Breast epithelium (tissue), 4 donors: ENCODE measurements around the gene FN3KRP. TPM values are rescaled to one million over a fixed set of nuclear protein-coding genes. Genes with fewer than 3 reads are reported as not detected.
A peak's percentile ranks its signal among the peaks of the same experiment; 100 is the strongest.

Source experiments
- DNase-seq, 2 donors: peaks; one replicate each; pipeline ENCODE4 v3.0.0-alpha.2; 2019; ENCODE audit warnings: low spot score in 2 of 2
- H3K27ac ChIP-seq, 2 donors: fragments of 200-600 bp; sonication (generic) in 1 of 2; one replicate each; pipeline ENCODE4 v1.5.1; 2016 to 2019; ENCODE audit warnings: mild to moderate bottlenecking in 1 of 2
- H3K27me3 ChIP-seq, 2 donors: fragments of 200-600 bp; sonication (generic) in 1 of 2; one replicate each; pipeline versions ENCODE4 v1.5.1 to v1.6.0; 2017 to 2019; ENCODE audit warnings: control low read depth in 1 of 2, mild to moderate bottlenecking in 1 of 2
- H3K36me3 ChIP-seq: fragments of 200-600 bp; one replicate; pipeline ENCODE4 v1.5.1; 2019
- H3K4me1 ChIP-seq, 2 donors: fragments of 200-600 bp; sonication (generic); one replicate each; pipeline ENCODE4 v1.5.1; 2016 to 2019; ENCODE audit warnings: control low read depth in 1 of 2
- H3K4me3 ChIP-seq, 3 donors: fragments of 200-600 bp; sonication (generic); 1 replicate in 2 of 3; 2 replicates in 1 of 3; pipeline ENCODE4 v1.5.1; 2016 to 2019; ENCODE audit warnings: mild to moderate bottlenecking in 3 of 3, moderate library complexity in 2 of 3
- H3K9me3 ChIP-seq, 2 donors: fragments of 200-600 bp; sonication (generic) in 1 of 2; one replicate each; pipeline ENCODE4 v1.5.1; 2016 to 2019; ENCODE audit warnings: control low read depth in 1 of 2
- CTCF ChIP-seq, 3 donors: fragments of 450-650 bp; IDR thresholded peaks; one replicate each; pipeline ENCODE4 v1.5.1; 2016 to 2017; ENCODE audit warnings: antibody characterized with exemption in 3 of 3, mild to moderate bottlenecking in 3 of 3, moderate library complexity in 3 of 3
- POLR2A ChIP-seq: fragments of 450-650 bp; IDR thresholded peaks from one replicate; pipeline ENCODE4 v1.6.1; 2016; ENCODE audit warnings: antibody characterized with exemption, mild to moderate bottlenecking, moderate library complexity
- POLR2AphosphoS5 ChIP-seq, 3 donors: sonication (generic); formaldehyde crosslinking; IDR thresholded peaks; one replicate each; pipeline ENCODE4 v1.6.1; 2017; ENCODE audit warnings: antibody characterized with exemption in 3 of 3
- intact Hi-C: fragments of 100-400 bp; cut with DNase I; formaldehyde crosslinking; loops from one replicate; pipeline ENCODE4 v1.15.1; 2023; ENCODE audit warnings: low total_unique reads
- total RNA-seq, 3 donors: library from RNA; depleted of rRNA; stranded (reverse); fragments of >200 nt; gene quantifications; one replicate each; pipeline ENCODE4 v1.1.0, GENCODE V29; 2016

Gene FN3KRP
- total RNA-seq, 3 donors from 2014 or later, result 10.4 to 22.1 (median 18.0) TPM

DNA sequence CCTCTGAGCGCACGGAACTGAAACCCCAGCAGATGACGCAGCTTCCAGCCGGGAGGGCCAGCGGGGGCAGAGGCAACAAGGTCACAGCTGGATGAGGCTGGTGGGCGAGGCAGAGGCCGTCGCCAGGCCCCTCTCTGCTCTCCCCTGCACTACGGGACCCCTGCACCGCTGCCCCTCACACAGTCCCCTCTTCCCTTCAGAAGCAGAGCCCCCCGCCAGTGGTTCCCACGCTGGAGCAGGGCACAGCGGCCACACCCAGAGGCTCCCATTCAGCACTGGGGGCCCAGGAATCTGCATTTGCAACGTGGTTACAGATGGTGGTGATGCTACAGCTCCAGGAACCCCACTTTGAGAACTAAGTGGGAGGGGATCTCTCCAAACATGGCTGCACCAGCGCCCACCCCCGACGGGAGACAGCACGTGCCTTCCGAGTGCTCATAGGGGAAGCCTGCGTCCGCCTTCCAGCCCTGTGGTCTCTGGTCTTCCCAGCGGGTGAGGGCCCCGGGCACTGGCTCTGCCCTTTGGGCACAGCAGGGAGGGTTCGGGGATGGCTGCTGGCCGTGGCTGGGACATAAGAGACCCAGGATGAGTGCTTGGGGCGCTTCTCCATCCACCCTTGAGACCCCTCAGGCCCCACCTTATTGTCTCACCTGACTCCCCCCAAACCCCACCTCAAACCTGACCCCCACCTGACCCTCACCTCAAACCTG, 13.3 kb upstream of the FN3KRP start:
- Histone ChIP-seq H3K27me3 (no peaks in the 10 kb centered on the region), H3K4me1 (no peaks in the 10 kb centered on the region), H3K36me3 (no peaks in the 10 kb centered on the region), H3K4me3 (peak overlapping the region in 2 of 3 donors; percentile 12 to 31), H3K9me3 (no peaks in the 10 kb centered on the region), H3K27ac (no peak overlapping the region)
- intact Hi-C loops, result no loop called here
- no peak for DNase-seq
- TF ChIP-seq POLR2A (no peak), CTCF (IDR thresholded peaks at IDR 0.05) (no peak), POLR2AphosphoS5 (IDR thresholded peaks at IDR 0.05) (no peak)

DNA sequence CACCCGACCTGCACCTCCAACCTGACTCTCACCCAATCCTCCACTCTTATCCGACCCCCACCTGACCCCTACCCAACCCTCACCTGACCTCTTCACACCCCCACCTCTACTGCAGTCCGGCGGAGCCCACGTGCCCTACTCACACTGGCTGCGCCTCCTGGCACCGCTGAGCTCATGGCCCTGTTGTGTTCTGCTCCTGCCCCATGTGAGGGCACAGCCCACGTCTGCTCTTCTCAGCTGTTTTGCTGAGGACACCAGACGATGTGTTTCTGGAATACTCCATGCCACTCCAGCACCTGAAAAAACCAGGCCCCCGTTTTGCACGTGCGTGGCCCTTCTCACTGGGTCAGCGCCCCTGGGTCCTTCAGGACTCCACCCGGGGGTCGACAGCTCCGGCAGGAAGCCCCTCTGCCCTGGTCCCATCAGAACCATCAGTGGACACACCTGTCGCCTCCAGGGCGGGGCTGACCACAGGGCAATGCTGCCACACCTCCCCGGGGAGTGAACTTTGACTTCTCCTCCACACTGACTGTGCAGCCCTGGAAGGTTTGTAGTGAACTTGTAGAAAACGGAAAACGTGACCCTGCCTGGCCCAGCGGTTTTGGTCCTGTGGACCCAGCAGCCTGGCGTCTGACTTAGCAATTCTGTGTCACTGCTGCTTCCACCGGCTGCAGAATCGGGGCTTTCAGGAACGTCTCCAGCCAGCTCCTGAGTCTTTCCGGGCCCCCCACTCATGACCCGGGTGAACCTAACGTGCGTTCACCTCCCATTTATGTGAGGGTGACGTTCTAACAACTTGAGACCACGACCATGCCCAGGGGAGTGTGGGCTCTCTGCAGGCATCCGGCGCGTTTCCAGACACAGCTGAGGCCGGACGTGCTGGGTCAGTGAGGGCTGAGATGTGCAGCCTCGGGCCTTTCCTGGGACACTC, 12.3 kb upstream of the FN3KRP start:
- no peak for DNase-seq
- TF ChIP-seq POLR2A (no peak), POLR2AphosphoS5 (IDR thresholded peaks at IDR 0.05) (no peak), CTCF (IDR thresholded peaks at IDR 0.05) (no peak)
- H3K27me3 ChIP-seq, result no peaks in the 10 kb centered on the region
- intact Hi-C loops, result no loop called here
- H3K27ac ChIP-seq, result no peak overlapping the region
- no peak overlapping the region for H3K4me3 ChIP-seq
- no peaks in the 10 kb centered on the region for H3K36me3 ChIP-seq
- H3K4me1 ChIP-seq, result no peaks in the 10 kb centered on the region
- no peaks in the 10 kb centered on the region for H3K9me3 ChIP-seq

DNA sequence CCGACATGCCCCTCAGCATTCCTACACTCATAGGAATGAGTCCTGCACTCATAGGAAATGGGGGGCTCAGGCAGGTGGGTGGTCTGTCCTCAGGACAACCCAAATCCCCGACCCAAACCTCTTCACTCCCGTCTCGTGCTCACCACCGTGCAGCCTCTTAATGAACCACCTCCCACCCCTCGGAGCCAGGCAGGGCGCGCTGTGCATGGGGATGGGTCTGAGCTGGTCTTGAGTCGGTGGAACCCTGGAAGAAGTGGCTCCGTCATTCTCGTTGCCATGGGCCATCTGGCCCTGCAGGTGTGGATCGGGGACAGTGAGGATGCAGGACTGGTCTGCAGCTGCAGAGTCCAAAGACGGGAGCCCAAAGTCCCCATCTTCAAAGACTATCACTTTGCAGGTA, 11.6 kb upstream of the FN3KRP start:
- intact Hi-C loops, result no loop called here
- H3K4me1 ChIP-seq, result no peaks in the 10 kb centered on the region
- no peak overlapping the region for H3K4me3 ChIP-seq
- TF ChIP-seq CTCF (IDR thresholded peaks at IDR 0.05) (no peak), POLR2AphosphoS5 (IDR thresholded peaks at IDR 0.05) (no peak), POLR2A (no peak)
- no peaks in the 10 kb centered on the region for H3K27me3 ChIP-seq
- H3K27ac ChIP-seq, result no peak overlapping the region
- H3K36me3 ChIP-seq, result no peaks in the 10 kb centered on the region
- H3K9me3 ChIP-seq, result no peaks in the 10 kb centered on the region
- no peak for DNase-seq

DNA sequence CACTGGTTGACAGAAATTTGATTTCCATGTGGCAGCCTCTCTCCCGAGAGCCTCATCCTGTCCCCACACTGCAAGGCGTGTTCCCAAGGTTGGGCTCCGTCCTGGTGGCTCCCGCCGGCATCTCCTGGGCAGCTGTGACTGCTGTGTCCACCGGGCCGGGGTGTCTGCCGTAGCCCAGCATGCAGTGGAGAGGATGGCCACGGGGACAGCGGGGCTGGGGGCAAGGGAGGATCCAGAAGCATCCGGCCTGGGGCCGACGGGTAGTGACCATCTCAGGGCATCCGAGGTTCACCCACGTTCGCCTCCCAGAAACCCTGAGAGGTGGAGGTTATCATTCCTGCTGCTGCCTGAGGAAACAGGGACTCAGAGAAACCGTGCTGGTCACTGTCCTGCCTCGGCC, 10.8 kb upstream of the FN3KRP start:
- Histone ChIP-seq H3K4me3 (no peak overlapping the region), H3K27ac (no peak overlapping the region), H3K9me3 (no peaks in the 10 kb centered on the region), H3K27me3 (no peaks in the 10 kb centered on the region), H3K4me1 (no peaks in the 10 kb centered on the region), H3K36me3 (no peaks in the 10 kb centered on the region)
- DNase-seq, result no peak
- TF ChIP-seq CTCF (IDR thresholded peaks at IDR 0.05) (no peak), POLR2A (no peak), POLR2AphosphoS5 (IDR thresholded peaks at IDR 0.05) (no peak)
- intact Hi-C loops, result no loop called here
